ENCODE measurements around the gene BCL2.

The BCL2 gene

GRCh38 chr18:63098018-63098981, 221.3 kb downstream of the BCL2 start:
- peak overlapping the region; percentile 60 for H3K27ac Mint-ChIP-seq
- peak; percentile 74 to 77 for ATAC-seq (replicated peaks)

GRCh38 chr18:63097178-63097577, 222.4 kb downstream of the BCL2 start:
- ATAC-seq (replicated peaks) (no peak), DNase-seq (no peak)
- Mint-ChIP-seq H3K36me3 (no peaks in the 10 kb centered on the region), H3K27me3 (peaks cover 7 to 15% of the 10 kb centered on the region in 2 donors), H3K4me3 (no peak overlapping the region), H3K27ac (no peak overlapping the region), H3K9me3 (no peaks in the 10 kb centered on the region), H3K4me1 (peaks cover 34 to 41% of the 10 kb centered on the region in 2 donors)

More at GRCh38 chr18:63098018-63098981, 221.3 kb downstream of the BCL2 start:
- Mint-ChIP-seq H3K27me3 (peaks cover 12 to 20% of the 10 kb centered on the region in 2 donors), H3K9me3 (peaks cover 1 to 2% of the 10 kb centered on the region in 2 donors), H3K4me3 (peak overlapping the region in 1 of 2 donors; percentile 36), H3K4me1 (peaks cover 38 to 47% of the 10 kb centered on the region in 2 donors), H3K36me3 (peaks cover 0 to 4% of the 10 kb centered on the region in 2 donors)
- no peak for DNase-seq

GRCh38 chr18:63096327-63096874, 223.2 kb downstream of the BCL2 start:
- H3K27ac Mint-ChIP-seq: no peak overlapping the region
- no peak overlapping the region for H3K4me3 Mint-ChIP-seq
- H3K36me3 Mint-ChIP-seq: no peaks in the 10 kb centered on the region
- peaks cover 7 to 11% of the 10 kb centered on the region in 2 donors for H3K27me3 Mint-ChIP-seq
- DNase-seq: no peak
- H3K9me3 Mint-ChIP-seq: no peaks in the 10 kb centered on the region
- H3K4me1 Mint-ChIP-seq: peaks cover 31 to 36% of the 10 kb centered on the region in 2 donors
- ATAC-seq (replicated peaks): no peak

- Mint-ChIP-seq H3K27ac (no peak overlapping the region), H3K9me3 (no peaks in the 10 kb centered on the region), H3K4me3 (no peak overlapping the region), H3K27me3 (peaks cover 4 to 8% of the 10 kb centered on the region in 2 donors), H3K36me3 (no peaks in the 10 kb centered on the region), H3K4me1 (peaks cover 29 to 33% of the 10 kb centered on the region in 2 donors)
- no peak for DNase-seq
- ATAC-seq (replicated peaks): no peak
These were observed 223.8 kb downstream of the BCL2 start for GRCh38 chr18:63095768-63096167.

GRCh38 chr18:63091671-63092364, 227.8 kb downstream of the BCL2 start:
- no peak for DNase-seq
- Mint-ChIP-seq H3K4me3 (no peak overlapping the region), H3K27me3 (peaks cover 0 to 5% of the 10 kb centered on the region in 2 donors), H3K36me3 (no peaks in the 10 kb centered on the region), H3K27ac (no peak overlapping the region), H3K9me3 (no peaks in the 10 kb centered on the region), H3K4me1 (no peaks in the 10 kb centered on the region)
- ATAC-seq (replicated peaks): no peak

GRCh38 chr18:63090334-63090733, 229.2 kb downstream of the BCL2 start:
- H3K9me3 Mint-ChIP-seq: no peaks in the 10 kb centered on the region
- ATAC-seq (replicated peaks) (no peak), DNase-seq (no peak)
- H3K4me1 Mint-ChIP-seq: peaks cover 0 to 2% of the 10 kb centered on the region in 2 donors
- H3K4me3 Mint-ChIP-seq: no peak overlapping the region
- no peak overlapping the region for H3K27ac Mint-ChIP-seq
- H3K36me3 Mint-ChIP-seq: no peaks in the 10 kb centered on the region
- peaks cover 0 to 5% of the 10 kb centered on the region in 2 donors for H3K27me3 Mint-ChIP-seq

GRCh38 chr18:63089041-63089440, 230.5 kb downstream of the BCL2 start:
- Mint-ChIP-seq H3K27ac (peak overlapping the region; percentile 43), H3K4me1 (peaks cover 0 to 4% of the 10 kb centered on the region in 2 donors), H3K36me3 (no peaks in the 10 kb centered on the region), H3K27me3 (peaks cover 0 to 5% of the 10 kb centered on the region in 2 donors), H3K4me3 (no peak overlapping the region), H3K9me3 (no peaks in the 10 kb centered on the region)
- ATAC-seq (replicated peaks): no peak
- DNase-seq: no peak

- Mint-ChIP-seq H3K9me3 (no peaks in the 10 kb centered on the region), H3K27ac (no peak overlapping the region), H3K36me3 (no peaks in the 10 kb centered on the region), H3K27me3 (peaks cover 0 to 5% of the 10 kb centered on the region in 2 donors), H3K4me1 (peaks cover 0 to 4% of the 10 kb centered on the region in 2 donors), H3K4me3 (no peak overlapping the region)
- DNase-seq (no peak), ATAC-seq (replicated peaks) (no peak)
These were observed 231.3 kb downstream of the BCL2 start for GRCh38 chr18:63088262-63088661.

GRCh38 chr18:63087421-63088230, 231.9 kb downstream of the BCL2 start:
- ATAC-seq (replicated peaks): no peak
- Mint-ChIP-seq H3K4me3 (no peak overlapping the region), H3K27me3 (peaks cover 0 to 5% of the 10 kb centered on the region in 2 donors), H3K36me3 (no peaks in the 10 kb centered on the region), H3K9me3 (no peaks in the 10 kb centered on the region), H3K4me1 (peaks cover 0 to 4% of the 10 kb centered on the region in 2 donors), H3K27ac (no peak overlapping the region)
- DNase-seq: no peak

- Mint-ChIP-seq H3K27me3 (peaks cover 0 to 5% of the 10 kb centered on the region in 2 donors), H3K36me3 (no peaks in the 10 kb centered on the region), H3K27ac (no peak overlapping the region), H3K4me1 (peaks cover 0 to 4% of the 10 kb centered on the region in 2 donors), H3K9me3 (no peaks in the 10 kb centered on the region), H3K4me3 (no peak overlapping the region)
- ATAC-seq (replicated peaks) (no peak), DNase-seq (no peak)
These were observed 234.0 kb downstream of the BCL2 start for GRCh38 chr18:63085611-63086010.

- H3K9me3 Mint-ChIP-seq: peaks cover 3 to 5% of the 10 kb centered on the region in 2 donors
- peaks cover 6 to 8% of the 10 kb centered on the region in 2 donors for H3K4me1 Mint-ChIP-seq
- no peak overlapping the region for H3K27ac Mint-ChIP-seq
- H3K4me3 Mint-ChIP-seq: no peak overlapping the region
- peaks cover 0 to 5% of the 10 kb centered on the region in 2 donors for H3K36me3 Mint-ChIP-seq
- ATAC-seq (replicated peaks): no peak
- H3K27me3 Mint-ChIP-seq: peaks cover 0 to 5% of the 10 kb centered on the region in 2 donors
- no peak for DNase-seq
These were observed 235.3 kb downstream of the BCL2 start for GRCh38 chr18:63084219-63084618.

GRCh38 chr18:63083555-63083954, 236.0 kb downstream of the BCL2 start:
- Mint-ChIP-seq H3K27ac (no peak overlapping the region), H3K4me3 (no peak overlapping the region), H3K9me3 (peaks cover 3 to 5% of the 10 kb centered on the region in 2 donors), H3K27me3 (peaks cover 0 to 5% of the 10 kb centered on the region in 2 donors), H3K4me1 (peaks cover 6 to 10% of the 10 kb centered on the region in 2 donors), H3K36me3 (peaks cover 0 to 5% of the 10 kb centered on the region in 2 donors)
- ATAC-seq (replicated peaks) (no peak), DNase-seq (no peak)

GRCh38 chr18:63083020-63083531, 236.5 kb downstream of the BCL2 start:
- no peak for ATAC-seq (replicated peaks)
- peaks cover 11 to 14% of the 10 kb centered on the region in 2 donors for H3K4me1 Mint-ChIP-seq
- peaks cover 0 to 7% of the 10 kb centered on the region in 2 donors for H3K36me3 Mint-ChIP-seq
- no peak overlapping the region for H3K27ac Mint-ChIP-seq
- peaks cover 5% of the 10 kb centered on the region in 2 donors for H3K9me3 Mint-ChIP-seq
- DNase-seq: no peak
- H3K27me3 Mint-ChIP-seq: peaks cover 0 to 1% of the 10 kb centered on the region in 2 donors
- H3K4me3 Mint-ChIP-seq: no peak overlapping the region

Data from stimulated activated naive B cell treated with anti-CD40 and anti-IgM and Interleukin-4, amounts not matched to agents 10 μg/mL and 1 μg/mL and 100 μg/mL, for 72 hours (primary cell).